Kidney tubule cell (primary cell): ENCODE results near the gene APOC3.
"Not testable (repeated sequence)": the region's sequence is repeated elsewhere in the genome, so short reads cannot be mapped to it uniquely, and the experiment has no call there.

Experiments
- DNase-seq: peaks from one replicate; pipeline ENCODE4 v3.0.0-alpha.2; 2018; ENCODE audit warnings: low spot score

The APOC3 gene

DNA sequence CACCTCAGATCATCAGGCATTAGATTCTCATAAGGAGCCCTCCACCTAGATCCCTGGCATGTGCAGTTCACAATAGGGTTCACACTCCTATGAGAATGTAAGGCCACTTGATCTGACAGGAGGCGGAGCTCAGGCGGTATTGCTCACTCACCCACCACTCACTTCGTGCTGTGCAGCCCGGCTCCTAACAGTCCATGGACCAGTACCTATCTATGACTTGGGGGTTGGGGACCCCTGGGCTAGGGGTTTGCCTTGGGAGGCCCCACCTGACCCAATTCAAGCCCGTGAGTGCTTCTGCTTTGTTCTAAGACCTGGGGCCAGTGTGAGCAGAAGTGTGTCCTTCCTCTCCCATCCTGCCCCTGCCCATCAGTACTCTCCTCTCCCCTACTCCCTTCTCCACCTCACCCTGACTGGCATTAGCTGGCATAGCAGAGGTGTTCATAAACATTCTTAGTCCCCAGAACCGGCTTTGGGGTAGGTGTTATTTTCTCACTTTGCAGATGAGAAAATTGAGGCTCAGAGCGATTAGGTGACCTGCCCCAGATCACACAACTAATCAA, 2.2 kb downstream of the APOC3 start:
- DNase-seq, result no peak

DNA sequence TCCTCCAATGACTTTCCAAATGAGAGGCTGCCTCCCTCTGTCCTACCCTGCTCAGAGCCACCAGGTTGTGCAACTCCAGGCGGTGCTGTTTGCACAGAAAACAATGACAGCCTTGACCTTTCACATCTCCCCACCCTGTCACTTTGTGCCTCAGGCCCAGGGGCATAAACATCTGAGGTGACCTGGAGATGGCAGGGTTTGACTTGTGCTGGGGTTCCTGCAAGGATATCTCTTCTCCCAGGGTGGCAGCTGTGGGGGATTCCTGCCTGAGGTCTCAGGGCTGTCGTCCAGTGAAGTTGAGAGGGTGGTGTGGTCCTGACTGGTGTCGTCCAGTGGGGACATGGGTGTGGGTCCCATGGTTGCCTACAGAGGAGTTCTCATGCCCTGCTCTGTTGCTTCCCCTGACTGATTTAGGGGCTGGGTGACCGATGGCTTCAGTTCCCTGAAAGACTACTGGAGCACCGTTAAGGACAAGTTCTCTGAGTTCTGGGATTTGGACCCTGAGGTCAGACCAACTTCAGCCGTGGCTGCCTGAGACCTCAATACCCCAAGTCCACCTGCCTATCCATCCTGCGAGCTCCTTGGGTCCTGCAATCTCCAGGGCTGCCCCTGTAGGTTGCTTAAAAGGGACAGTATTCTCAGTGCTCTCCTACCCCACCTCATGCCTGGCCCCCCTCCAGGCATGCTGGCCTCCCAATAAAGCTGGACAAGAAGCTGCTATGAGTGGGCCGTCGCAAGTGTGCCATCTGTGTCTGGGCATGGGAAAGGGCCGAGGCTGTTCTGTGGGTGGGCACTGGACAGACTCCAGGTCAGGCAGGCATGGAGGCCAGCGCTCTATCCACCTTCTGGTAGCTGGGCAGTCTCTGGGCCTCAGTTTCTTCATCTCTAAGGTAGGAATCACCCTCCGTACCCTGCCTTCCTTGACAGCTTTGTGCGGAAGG, 2.9 kb downstream of the APOC3 start:
- no peak for DNase-seq

DNA sequence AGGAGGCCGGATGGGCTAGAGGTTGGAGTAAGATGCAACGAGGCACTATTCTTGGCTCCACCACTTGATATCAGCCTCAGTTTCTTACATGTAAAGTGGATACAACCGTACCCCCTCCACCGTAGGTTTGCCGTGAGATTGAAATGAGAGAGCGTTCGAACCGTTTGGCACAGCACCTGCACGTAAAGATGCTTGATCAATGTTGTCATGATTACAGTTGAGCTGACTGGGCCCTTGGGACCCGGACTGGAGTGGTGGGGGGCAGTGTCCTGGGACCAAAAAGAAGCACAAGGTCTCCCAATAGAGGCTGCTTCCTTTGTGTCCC, 3.7 kb downstream of the APOC3 start:
- no peak for DNase-seq

DNA sequence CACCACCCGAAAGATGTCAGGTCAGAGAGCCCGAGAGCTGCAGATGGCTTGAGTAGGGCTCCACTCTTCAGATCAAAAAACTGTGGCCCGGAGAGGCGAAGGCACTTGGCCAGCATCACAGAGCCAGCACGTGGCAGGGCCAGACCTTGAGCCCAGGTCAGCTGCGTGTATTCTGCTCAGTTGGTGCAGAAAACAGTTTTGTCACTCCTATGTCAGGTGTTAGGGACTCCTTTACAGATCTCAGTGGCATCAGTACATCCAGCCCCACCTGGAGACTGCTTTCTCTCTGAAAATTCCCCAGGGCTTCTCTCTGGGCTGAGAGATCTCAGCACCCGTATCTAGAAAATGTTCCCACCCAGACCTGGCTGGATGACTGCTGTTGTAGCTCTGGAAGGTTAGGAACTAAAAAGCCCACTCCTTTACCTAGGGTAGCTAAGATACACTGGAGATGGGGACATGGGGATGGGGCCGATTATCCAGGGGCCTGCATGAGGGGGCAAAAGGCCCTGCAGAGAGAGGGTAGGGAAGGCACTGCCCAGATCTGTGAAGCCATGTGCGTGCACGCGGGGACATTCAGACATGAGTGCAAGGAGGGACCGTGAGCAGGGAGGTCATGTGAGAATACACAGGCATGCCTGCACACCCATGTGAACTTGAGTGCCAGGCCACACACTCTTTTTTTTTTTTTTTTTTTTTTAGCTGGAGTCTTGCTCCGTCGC, 4.3 kb downstream of the APOC3 start:
- no peak for DNase-seq

DNA sequence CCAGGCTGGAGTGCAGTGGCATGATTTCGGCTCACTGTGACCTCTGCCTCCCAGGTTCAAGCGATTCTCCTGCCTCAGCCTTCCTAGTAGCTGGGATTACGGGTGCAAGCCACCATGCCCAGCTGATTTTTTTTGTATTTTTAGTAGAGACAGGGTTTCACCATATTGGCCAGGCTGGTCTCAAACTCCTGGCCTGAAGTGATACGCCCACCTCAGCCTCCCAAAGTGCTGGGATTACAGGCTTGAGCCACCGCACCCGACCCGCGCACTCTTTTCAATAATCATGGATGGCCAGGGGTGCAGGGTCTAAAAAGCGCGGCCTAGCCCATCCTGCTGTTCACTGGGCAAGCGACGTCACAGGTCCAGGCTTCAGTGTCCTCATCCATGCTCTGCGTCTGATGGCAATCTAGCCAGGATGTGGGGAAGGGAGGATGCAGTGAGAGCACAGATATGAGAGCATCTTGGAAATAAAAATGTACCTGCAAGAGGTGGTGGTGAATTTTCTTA, 4.9 kb downstream of the APOC3 start:
- DNase-seq, result not testable (repeated sequence)

DNA sequence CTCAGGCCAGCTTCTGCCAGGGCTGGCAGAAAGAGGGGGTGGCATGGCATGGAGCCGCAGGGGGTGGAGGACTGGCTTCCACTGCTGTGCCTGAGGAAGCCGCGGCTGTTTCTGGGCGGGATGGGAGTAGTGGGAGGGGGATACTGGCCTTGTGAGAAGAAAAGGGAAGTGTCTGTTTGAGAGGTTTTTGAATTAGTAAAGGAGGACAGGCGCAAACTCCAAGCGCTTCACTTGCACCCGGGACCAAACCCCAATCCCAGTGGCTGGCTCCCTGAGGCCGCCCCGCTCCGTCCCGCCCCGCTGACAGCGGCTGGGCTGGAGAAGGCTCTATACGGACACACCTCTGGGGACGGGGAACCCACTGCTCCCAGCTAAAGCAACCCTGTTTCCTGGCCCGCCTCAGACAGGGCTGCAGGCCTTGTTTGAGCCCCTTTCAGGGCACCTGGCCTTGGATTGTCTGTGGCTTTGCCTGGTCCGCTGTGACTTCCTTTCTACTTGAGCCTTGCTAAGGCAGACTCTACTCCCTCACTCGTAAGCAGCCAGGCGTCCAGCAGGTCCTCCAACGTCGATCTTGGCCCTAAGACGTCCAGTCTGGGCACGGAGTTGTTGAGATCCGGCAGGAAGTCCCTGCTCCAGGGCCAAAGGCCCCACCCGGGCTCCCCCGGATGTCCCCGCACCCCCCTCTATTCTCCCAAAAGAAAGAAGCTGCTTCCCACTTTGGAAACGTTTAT, 5.5 kb downstream of the APOC3 start:
- DNase-seq, result no peak

DNA sequence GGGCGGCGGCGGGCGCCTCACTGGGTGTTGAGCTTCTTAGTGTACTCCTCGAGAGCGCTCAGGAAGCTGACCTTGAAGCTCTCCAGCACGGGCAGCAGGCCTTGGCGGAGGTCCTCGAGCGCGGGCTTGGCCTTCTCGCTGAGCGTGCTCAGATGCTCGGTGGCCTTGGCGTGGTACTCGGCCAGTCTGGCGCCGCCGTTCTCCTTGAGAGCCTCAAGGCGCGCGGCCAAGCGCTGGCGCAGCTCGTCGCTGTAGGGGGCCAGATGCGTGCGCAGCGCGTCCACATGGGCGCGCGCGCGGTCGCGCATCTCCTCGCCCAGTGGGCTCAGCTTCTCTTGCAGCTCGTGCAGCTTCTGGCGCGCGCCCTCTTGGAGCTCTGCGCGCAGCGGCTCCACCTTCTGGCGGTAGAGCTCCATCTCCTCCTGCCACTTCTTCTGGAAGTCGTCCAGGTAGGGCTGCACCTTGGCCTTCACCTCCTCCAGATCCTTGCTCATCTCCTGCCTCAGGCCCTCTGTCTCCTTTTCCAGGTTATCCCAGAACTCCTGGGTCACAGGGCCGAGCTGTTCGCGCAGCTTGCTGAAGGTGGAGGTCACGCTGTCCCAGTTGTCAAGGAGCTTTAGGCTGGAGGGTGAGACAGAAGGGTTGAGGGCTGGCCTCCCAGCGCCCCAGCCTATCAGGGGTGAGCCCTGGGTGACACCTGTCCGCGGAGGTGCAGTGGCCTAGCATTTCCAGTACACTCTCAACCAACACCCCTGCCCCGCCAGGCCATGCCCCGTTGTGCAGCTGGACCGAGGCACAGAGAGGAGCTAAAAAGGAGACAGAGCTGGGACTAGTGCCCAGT, 6.3 kb downstream of the APOC3 start:
- DNase-seq, result peak; percentile 93

DNA sequence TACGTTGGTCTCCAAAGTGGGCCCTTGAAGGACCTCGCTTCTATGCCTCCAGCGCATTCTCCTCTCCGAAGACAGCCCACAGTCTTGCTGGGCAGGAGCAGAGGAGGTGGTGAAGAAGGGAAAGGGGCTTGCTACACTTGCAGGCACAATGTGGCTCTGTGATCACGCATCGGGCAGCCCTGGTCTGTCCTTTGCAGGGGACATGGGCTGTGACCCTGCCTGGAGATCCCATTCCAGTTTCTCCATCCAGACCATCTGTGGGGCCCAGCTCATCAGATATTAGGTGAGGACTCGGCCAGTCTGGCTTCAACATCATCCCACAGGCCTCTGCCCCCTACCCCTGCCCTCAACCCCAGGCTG, 6.9 kb downstream of the APOC3 start:
- no peak for DNase-seq

DNA sequence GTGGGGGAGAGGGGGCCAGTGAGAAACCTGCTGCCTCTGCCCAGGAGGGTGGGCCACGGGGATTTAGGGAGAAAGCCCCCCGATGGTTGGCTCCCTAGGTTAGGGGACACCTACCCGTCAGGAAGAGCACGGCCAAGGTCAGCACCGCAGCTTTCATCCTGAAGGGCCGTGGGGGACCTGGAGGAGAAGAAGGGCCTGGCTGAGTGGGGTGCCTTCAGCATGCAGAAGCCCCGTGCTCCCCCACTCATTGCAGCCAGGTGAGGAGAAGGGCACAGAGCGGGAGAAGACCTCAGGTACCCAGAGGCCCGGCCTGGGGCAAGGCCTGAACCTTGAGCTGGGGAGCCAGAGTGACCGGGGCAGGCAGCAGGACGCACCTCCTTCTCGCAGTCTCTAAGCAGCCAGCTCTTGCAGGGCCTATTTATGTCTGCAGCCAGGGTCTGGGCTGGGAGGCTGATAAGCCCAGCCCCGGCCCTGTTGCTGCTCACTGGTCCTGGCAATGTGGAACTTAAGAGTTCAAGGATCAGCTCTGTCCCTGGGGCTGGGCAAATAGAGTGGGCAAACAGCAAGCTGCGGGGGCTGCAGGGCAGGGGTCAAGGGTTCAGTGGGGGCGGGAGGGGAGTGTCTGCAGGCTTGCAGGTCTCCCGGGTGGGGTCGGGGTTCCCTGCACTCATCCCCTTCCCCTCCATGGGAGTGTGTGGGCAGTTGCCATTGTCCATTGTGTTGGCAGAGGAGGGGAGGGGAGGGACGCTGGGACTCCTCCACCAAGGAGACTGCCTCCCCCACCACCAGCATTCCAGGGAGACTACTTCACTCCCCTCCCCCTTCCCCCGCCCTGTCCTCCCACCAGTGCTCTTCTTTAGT, 7.8 kb downstream of the APOC3 start, which contains the start of gene APOA1:
TSS of gene APOA1 (minus strand) at position 392 of the 861 bp plus-strand sequence. CDS start at position 157, 235 bp downstream.
- no peak for DNase-seq

DNA sequence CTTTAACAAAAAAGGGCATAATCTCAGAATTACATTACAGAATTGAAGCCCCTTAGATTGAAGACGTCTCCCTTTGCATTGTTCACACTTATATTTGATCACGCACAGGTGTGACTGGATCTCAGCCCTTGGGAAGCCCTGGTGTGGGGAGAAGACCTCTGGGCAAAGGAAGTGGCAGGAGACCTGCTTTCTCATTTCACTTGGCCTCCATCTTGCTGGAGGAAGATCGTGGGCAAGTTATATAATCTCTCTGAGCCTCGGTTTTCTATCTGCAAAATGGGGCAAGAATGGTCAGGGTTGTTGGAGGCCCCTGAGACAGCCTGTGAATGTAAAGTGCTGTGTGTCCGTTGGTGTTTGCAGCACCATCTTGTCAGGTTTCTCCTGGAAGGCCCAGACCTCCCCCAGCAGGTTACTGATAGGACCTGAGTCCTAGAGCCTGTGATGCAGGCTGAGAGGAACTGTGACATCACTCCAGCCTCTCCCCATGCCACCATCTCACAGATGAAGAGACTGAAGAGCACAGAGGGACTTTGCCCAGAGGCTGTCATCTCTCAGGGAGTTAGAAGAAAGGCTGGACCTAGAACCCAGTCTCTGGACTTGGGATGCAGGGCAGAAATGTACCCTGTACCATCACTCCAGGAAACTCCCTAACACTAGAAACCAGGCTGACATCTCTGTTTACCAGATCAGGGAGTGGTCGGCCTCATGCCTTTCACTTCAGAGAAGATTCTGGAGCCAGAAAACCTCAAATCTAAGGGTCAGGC, 8.8 kb downstream of the APOC3 start:
- no peak for DNase-seq

DNA sequence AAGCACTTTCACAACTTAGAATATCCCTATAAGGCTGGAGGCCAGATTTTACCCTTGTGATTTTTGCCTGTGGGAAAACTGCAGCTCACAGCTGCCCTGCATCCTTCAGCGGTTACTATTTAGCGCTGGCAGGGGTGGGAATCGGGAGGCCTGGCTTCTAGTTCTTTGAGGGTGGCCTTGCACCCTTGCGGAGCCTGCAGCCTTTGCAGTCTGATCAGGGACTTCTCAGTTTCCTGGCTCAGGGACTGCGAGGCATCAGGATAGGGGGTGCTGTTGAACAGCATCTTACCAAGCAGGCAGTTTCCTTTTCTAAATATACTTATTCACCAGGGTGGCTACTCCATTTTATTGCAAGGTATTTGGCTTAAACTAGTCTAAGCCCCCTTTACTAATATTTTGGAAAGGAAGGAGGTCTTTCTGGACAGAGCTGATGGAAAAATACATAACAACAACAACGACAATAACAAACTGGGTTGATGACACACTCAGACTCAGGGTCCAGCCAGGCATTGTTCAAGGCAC, 10.6 kb downstream of the APOC3 start:
- DNase-seq, result no peak

DNA sequence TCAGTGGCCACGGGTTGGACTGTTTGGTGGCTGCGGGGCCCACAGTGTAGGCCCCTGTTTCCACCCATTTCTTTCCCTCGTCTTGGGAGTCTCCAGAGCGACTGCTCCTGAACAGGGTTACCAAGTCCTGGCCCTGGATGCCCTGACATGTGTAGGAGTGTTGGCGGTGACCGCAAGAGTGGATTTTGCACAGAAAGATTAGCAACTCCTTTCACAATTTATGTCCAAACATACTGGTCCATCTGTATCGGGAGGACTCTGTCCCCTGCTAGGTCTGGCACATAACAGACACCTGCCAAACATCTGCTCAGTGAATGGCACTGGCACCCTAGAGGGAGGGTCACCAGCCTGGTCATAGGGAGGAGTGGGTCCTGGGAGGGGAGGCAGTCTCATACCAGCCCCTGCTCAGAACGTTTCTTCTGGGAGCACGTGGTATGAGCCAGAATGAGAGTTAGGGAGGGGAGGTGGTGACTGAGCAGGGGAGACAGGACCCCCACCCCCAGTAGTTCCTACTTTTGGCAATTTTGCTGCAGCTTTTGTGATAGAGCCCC, 11.1 kb downstream of the APOC3 start:
- no peak for DNase-seq

DNA sequence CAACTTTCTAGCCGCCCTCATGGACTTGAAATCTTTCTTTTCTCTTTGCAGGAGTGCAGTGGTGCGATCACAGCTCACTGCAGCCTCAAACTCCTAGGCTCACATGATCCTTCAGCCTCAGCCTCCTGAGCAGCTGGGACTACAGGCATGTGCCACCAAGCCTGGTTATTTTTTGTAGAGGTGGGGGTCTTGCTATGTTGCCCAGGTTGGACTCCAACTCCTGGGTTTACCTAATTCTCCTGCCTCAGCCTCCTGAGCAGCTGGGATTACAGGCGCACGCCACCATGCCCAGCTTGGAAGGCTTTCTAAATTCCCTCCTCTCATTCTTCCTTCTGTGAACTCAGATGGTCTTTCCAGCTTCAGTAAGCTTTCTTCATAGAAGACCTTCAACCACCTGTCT, 12.4 kb downstream of the APOC3 start:
- no peak for DNase-seq

DNA sequence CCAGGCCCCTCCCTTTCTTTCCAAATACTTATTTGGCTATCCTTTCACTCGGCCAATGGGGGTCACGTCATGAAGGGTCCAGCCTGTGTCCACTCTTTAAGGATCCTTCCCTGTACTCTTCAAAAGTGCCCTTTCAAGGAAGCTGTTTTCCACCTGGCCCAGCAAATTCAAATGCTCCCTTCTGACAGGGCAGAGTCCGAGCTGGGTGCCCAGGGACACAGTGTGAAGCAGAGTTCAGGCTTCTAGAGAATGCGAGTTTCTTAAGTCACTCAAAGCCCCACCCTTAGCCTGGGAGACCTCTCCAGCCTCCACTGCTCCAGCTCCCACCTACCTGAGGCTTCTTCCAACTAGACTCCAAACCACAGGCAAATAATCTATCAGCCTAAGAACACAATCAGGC, 13.2 kb downstream of the APOC3 start:
- DNase-seq, result no peak

DNA sequence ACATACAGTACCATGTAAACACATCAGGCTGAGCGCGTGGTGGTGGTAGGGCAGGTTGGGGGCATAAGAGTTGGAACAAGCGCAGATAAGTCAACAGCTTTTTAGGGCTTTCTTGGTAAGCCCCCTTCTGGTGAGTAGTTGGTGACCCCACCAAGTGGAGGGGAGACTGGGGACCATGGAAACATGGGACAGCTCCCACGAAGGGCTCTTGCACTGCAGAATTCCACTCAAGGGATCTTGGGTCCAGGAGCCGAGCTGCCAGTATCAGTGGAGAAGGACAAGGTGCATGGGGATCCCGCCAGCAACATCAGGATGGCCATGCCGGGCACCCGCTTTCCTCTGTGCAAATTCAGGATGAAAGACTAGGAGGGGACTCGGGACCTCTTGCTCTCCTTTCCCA, 14.0 kb downstream of the APOC3 start:
- no peak for DNase-seq

DNA sequence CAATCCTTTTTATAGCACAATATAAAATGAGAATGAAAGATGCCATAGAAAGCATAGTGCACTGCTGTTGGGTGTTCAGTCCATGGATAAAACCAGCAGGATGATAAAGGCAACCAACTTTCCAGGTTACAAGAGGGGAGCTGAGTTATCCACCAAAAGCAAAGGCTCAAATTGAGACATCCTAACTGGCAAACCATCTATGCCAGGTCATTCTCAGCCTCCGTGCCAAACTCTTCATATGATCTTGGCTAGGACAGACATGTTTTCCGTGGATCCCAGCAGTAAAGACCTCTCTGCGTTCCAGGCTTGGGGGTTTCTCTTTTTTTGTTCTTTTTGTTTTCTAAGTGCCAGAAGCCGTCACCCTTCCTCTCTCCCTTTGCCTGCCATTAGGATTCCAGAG, 15.0 kb downstream of the APOC3 start:
- DNase-seq, result no peak

DNA sequence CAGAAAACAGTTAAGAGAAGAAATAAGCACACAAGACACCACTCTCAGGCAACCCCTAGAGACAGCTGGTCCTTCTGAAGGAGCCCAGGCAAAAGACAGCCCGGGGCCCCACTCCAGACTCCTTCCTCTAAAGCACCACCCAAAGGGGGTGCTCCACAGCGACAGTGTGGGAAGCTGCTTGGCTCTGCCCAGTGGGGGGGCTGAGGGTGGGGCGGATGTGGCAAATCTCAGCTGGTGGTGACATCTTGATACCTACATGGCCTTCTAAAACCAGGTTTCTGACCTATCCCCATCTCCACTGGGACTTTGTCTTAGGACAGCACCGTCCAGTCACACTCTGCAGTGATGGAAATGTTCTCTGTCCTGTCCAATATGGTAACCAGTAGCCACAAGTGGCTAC, 17.9 kb downstream of the APOC3 start:
- no peak for DNase-seq

DNA sequence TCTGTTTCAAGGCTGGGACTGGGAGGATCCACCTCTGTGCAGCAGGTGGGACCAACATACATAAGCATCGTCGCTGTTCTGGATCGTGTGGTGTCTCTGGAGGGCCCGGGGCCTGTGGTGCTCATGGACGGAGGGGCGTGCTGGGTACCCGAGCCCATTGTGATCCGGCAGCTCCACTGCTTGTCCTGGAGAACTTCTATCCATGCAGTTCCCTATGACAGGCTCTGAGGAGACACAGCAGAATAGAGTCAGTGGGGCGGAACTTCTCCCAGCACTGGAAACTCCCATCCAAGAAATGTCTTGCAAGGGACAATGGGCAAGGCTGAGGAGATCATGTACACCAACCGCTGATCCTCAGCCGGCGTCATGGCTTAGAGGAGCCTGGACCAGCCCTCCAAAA, 19.4 kb downstream of the APOC3 start:
- DNase-seq, result no peak

DNA sequence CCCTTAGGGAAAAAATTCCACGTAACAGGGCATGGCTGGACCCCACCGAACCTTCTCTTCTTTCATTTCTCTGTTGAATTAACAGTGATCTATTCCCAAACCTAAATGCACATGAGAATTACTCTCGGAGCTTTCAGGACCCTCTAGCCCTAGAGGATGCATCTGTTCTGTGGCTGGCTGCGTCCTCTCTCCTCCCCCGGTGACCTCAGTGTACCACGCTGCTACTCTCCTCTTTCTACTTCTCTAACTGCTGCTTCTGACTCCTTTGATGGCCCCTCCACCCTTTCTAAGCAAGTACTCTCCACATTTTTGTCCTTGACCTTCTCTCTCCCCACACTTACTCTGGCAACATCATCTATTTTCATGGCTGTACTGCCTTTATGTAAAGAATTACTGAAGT, 19.8 kb downstream of the APOC3 start:
- no peak for DNase-seq
